HG03432 (cell line): Measurements from ENCODE around the gene JMJD1C.
A peak's percentile ranks its signal among the peaks of the same experiment; 100 is the strongest.
"Not testable (repeated sequence)": the region's sequence is repeated elsewhere in the genome, so short reads cannot be mapped to it uniquely, and the experiment has no call there.

Source experiments
- ATAC-seq: cut with Tn5 transposase; IDR thresholded peaks from one replicate; pipeline ENCODE4 v1.9.1; 2021; ENCODE audit warnings: mild to moderate bottlenecking, moderate library complexity; ENCODE audit not compliant: unreplicated experiment

JMJD1C gene, protein sequence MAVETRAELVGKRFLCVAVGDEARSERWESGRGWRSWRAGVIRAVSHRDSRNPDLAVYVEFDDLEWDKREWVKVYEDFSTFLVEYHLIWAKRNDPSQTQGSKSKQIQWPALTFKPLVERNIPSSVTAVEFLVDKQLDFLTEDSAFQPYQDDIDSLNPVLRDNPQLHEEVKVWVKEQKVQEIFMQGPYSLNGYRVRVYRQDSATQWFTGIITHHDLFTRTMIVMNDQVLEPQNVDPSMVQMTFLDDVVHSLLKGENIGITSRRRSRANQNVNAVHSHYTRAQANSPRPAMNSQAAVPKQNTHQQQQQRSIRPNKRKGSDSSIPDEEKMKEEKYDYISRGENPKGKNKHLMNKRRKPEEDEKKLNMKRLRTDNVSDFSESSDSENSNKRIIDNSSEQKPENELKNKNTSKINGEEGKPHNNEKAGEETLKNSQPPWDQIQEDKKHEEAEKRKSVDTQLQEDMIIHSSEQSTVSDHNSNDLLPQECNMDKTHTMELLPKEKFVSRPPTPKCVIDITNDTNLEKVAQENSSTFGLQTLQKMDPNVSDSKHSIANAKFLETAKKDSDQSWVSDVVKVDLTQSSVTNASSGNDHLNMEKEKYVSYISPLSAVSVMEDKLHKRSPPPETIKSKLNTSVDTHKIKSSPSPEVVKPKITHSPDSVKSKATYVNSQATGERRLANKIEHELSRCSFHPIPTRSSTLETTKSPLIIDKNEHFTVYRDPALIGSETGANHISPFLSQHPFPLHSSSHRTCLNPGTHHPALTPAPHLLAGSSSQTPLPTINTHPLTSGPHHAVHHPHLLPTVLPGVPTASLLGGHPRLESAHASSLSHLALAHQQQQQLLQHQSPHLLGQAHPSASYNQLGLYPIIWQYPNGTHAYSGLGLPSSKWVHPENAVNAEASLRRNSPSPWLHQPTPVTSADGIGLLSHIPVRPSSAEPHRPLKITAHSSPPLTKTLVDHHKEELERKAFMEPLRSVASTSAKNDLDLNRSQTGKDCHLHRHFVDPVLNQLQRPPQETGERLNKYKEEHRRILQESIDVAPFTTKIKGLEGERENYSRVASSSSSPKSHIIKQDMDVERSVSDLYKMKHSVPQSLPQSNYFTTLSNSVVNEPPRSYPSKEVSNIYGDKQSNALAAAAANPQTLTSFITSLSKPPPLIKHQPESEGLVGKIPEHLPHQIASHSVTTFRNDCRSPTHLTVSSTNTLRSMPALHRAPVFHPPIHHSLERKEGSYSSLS (N-terminal part only)

DNA sequence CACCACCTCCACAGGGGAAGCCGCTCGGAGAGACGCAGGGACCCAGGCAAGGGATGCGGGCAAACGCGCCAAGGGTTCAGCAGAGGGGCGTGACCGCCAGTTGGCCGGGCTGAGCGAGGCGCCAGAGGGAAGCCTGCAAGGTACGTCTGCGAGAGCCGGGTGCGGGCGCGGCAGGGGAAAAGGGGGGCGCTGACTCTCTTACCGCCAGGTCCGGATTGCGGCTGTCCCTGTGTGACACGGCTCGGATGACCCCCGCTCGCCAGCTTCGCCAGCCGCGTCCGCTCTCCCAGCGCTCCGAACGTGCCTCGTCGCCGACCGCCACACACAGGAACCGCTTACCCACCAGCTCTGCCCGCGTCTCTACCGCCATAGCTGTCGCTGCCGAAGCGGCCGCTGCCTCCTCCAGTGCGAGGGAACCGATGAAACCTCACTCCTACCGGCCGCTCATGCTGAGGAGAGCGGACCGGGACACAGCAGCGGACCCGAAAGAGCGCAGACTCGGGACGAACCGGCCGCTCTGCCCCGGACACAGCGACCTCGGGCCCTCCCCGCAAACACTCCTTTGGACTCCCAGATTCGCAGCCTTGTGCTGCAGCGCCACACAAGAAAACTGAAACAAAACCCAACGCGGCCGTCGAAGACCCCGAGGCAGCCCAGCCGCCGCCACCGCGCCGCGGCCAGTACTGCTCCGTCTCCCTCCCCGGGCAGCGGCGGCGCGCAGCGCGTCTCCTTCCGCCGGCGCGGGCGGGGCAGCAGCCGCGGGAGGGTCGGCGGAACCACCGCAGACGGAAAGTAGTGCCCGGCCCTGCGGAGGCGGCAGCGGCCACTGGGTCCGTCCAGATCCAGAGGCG, at the start of gene JMJD1C:
TSS of gene JMJD1C (minus strand) at position 685 of the 851 bp plus-strand sequence. CDS start at position 370, 315 bp downstream.
- peak; percentile 78 for ATAC-seq

- peak; percentile 45 for ATAC-seq
These were observed 49.4 kb upstream of the JMJD1C start for GRCh38 chr10:63515002-63515763.

DNA sequence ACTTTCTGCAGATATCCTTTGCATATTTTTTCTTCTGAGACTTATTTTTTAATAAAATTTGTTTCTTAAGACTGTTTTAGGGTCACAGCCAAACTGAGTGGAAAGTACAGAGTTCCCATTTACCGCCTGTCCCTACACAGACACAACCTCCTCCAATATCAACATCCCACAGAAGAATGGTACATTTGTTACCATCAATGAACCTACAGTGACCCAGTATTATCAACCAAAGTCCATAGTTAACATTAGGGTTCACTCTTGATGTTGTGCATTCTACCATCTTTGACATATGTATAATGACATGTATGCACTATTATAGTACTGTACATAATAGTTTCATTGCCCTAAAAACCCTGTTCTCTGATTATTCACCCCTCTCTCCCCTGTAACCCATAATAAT, 40.8 kb upstream of the JMJD1C start:
- no peak for ATAC-seq

- ATAC-seq: no peak
These were observed 39.8 kb upstream of the JMJD1C start for GRCh38 chr10:63505562-63505961.

GRCh38 chr10:63504145-63504881, 38.5 kb upstream of the JMJD1C start:
- no peak for ATAC-seq

DNA sequence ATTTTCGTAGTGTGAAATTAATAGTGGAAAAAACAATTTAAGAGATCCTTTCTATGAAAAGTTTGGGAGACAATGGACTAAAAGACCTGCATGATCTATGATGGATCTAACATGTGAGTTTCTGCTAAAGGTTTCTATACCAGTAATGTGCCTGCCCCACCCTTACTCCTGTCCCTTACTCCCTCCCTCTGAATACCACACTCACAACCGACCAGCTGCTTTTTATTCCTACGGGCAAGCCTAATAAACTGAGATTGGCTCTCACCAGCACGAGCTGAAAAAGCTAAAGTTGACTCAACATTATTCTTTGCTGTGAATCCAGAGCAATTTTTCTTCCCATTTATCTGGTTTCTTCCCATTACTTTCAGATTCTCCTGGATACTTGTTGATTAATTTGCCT, 37.6 kb upstream of the JMJD1C start:
- no peak for ATAC-seq

- ATAC-seq: no peak
These were observed 37.1 kb upstream of the JMJD1C start for GRCh38 chr10:63502832-63503231.

- ATAC-seq: no peak
These were observed 36.2 kb upstream of the JMJD1C start for GRCh38 chr10:63501954-63502353.

- ATAC-seq: not testable (repeated sequence)
These were observed 34.8 kb upstream of the JMJD1C start for GRCh38 chr10:63500551-63500950.

DNA sequence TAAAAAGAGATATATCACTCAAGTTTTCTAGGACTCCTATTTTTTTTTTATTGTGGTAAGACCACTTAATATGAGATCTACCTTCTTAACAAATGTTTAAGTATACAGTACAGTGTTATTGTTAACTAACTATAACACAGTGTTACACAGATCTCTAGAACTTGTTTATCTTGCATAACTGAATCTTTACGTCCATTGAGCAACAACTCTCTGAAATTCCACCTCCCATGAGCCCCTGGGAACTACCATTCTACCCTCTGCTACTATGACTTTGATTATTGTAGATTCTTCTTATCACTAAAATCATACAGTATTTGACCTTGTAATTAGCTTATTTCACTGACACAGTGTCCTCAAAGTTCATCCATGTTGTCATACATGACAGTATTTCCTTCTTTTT, 32.9 kb upstream of the JMJD1C start:
- no peak for ATAC-seq

DNA sequence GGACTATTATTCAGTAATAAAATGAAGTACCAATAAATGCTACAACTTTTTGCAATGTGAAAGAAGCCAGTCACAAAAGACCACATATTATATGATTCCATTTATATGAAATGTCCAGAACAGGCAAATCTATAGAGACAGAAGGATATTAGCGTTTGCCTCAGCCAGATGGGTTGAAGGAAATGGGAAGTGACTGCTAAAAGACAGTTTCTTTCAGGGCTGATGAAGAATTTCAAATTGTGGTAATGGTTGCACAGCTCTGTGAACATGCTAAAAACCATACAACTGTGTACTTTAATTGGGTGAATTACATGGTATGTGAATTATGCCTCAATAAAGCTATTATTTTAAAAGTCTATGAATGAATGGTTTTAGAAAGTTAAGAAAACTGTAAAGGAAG, 31.5 kb upstream of the JMJD1C start:
- no peak for ATAC-seq

DNA sequence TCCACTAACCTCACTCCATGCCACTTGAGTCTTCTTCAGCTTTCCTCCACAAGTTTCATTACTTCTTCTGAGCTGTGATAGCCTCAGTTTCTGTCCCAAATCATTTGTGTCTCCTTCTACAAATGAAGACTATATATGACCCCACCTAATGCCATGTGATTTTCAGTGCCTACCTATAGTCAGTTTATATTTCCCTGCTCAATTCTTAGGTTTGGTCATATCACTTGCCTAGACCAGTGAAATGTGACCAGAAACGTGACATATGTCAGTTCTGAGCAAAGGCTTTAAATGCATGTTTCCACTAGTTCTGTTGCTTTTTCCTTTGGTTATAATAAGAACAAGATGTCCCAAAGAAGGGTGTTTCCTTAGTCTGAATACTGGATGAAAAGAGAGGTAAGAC, 30.8 kb upstream of the JMJD1C start:
- peak; percentile 51 for ATAC-seq

- ATAC-seq: no peak
These were observed 29.2 kb upstream of the JMJD1C start for GRCh38 chr10:63494951-63495350.

DNA sequence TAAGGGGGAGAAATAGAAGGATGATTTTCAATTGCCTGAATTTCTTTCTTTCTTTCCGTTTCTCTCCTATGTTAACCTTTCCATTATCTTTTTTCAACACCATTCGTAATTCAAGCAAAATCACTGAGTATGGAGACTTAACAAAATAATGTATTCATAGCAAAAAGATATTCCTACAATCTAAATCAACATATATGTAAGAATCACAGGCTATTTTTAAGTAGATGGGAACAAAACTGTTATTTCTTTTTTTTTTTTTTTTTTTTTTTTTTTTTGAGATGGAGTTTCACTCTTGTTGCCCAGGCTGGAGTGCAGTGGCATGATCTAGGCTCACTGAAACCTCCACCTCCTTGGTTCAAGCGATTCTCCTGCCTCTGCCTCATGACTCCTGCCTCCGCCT, 27.2 kb upstream of the JMJD1C start:
- no peak for ATAC-seq

DNA sequence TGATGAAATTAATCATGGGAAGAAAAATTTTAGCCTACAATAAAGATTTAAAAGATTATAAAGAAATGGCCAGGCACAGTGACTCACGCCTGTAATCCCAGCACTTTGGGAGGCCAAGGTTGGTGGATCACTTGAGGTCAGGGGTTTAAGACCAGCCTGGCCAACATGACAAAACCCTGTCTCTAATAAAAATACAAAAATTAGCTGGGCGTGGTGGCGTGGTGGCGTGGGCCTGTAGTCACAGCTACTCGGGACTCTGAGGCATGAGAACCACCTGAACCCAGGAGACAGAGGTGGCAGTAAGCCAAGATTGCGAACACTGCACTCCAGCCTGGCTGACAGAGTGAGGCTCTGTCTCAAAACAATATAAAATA, 26.5 kb upstream of the JMJD1C start:
- ATAC-seq: not testable (repeated sequence)

- no peak for ATAC-seq
These were observed 26.0 kb upstream of the JMJD1C start for GRCh38 chr10:63491588-63492316.

GRCh38 chr10:63489838-63490237, 24.1 kb upstream of the JMJD1C start:
- no peak for ATAC-seq

GRCh38 chr10:63487990-63488389, 22.2 kb upstream of the JMJD1C start:
- no peak for ATAC-seq
